GM19463 (cell line): Measurements from ENCODE around the gene FLRT2.

ENCODE experiments used
- ATAC-seq: cut with Tn5 transposase; IDR thresholded peaks from one replicate; pipeline ENCODE4 v1.9.1; 2021; ENCODE audit warnings: mild to moderate bottlenecking, moderate library complexity; ENCODE audit not compliant: unreplicated experiment

Gene FLRT2

GRCh38 chr14:85587151-85587711, 57.3 kb downstream of the FLRT2 start:
- no peak for ATAC-seq

GRCh38 chr14:85590784-85591183, 60.8 kb downstream of the FLRT2 start:
- no peak for ATAC-seq

GRCh38 chr14:85594217-85594616, 64.3 kb downstream of the FLRT2 start:
- no peak for ATAC-seq

- ATAC-seq: no peak
Observed at GRCh38 chr14:85595981-85596380, 66.0 kb downstream of the FLRT2 start.

GRCh38 chr14:85596562-85596961, 66.6 kb downstream of the FLRT2 start:
- no peak for ATAC-seq

GRCh38 chr14:85597701-85598100, 67.8 kb downstream of the FLRT2 start:
- no peak for ATAC-seq

- ATAC-seq: no peak
Observed at GRCh38 chr14:85599939-85600338, 70.0 kb downstream of the FLRT2 start.

- no peak for ATAC-seq
Observed at GRCh38 chr14:85601246-85601645, 71.3 kb downstream of the FLRT2 start.

GRCh38 chr14:85601690-85602089, 71.7 kb downstream of the FLRT2 start:
- no peak for ATAC-seq

GRCh38 chr14:85602345-85602744, 72.4 kb downstream of the FLRT2 start:
- no peak for ATAC-seq

GRCh38 chr14:85604021-85604420, 74.1 kb downstream of the FLRT2 start:
- no peak for ATAC-seq

- no peak for ATAC-seq
Observed at GRCh38 chr14:85604714-85605113, 74.8 kb downstream of the FLRT2 start.

- no peak for ATAC-seq
Observed at GRCh38 chr14:85607651-85608081, 77.7 kb downstream of the FLRT2 start.

- no peak for ATAC-seq
Observed at GRCh38 chr14:85613496-85613895, 83.6 kb downstream of the FLRT2 start.

GRCh38 chr14:85616386-85616885, 86.5 kb downstream of the FLRT2 start:
- ATAC-seq: no peak

GRCh38 chr14:85616886-85617285, 86.9 kb downstream of the FLRT2 start:
- no peak for ATAC-seq

GRCh38 chr14:85617791-85618190, 87.8 kb downstream of the FLRT2 start:
- ATAC-seq: no peak

- ATAC-seq: no peak
Observed at GRCh38 chr14:85618390-85618789, 88.4 kb downstream of the FLRT2 start.

GRCh38 chr14:85618978-85619377, 89.0 kb downstream of the FLRT2 start:
- ATAC-seq: no peak

GRCh38 chr14:85619851-85620250, 89.9 kb downstream of the FLRT2 start:
- ATAC-seq: no peak

GRCh38 chr14:85620947-85621346, 91.0 kb downstream of the FLRT2 start:
- no peak for ATAC-seq

- ATAC-seq: no peak
Observed at GRCh38 chr14:85622106-85622505, 92.2 kb downstream of the FLRT2 start.

GRCh38 chr14:85622986-85623685, 93.2 kb downstream of the FLRT2 start:
- no peak for ATAC-seq
